ENCODE data around the gene SYNM. TPM values are rescaled to one million over a fixed set of nuclear protein-coding genes. Genes with fewer than 3 reads are reported as not detected.

The SYNM gene
- total RNA-seq, 1 experiment from 2014 or later: 1.9 TPM

- Histone ChIP-seq H3T11ph (ENCODE audit: low read length) (no peak overlapping the region), H3K23me2 (ENCODE audit: insufficient read length, low read depth, low read length, poor library complexity, severe bottlenecking) (no peaks in the 10 kb centered on the region), H2AFZ (ENCODE audit: low read length) (no peak overlapping the region), H2BK5ac (ENCODE audit: insufficient read length, low read length) (no peak overlapping the region), H3K56ac (ENCODE audit: insufficient read length, low read depth, low read length) (no peak overlapping the region), H3K4me1 (ENCODE audit: insufficient read depth, low read length) (peaks cover 2% of the 10 kb centered on the region; the same call in 1 of the 2 replicates), H3K79me1 (ENCODE audit: insufficient read depth, low read depth, low read length, poor library complexity, severe bottlenecking) (no peaks in the 10 kb centered on the region), H3K27me3 (ENCODE audit: insufficient read depth, low read length) (no peaks in the 10 kb centered on the region), H3K4ac (ENCODE audit: low read depth, low read length) (no peak overlapping the region), H4K8ac (replicated peaks; ENCODE audit: insufficient read length, low read depth, low read length) (no peak overlapping the region), H3K4me2 (ENCODE audit: insufficient read depth, insufficient read length, low read length) (peak overlapping the region; percentile 24), H3K79me2 (ENCODE audit: insufficient read depth, low read length) (no peaks in the 10 kb centered on the region), H3K9me3 (ENCODE audit: control insufficient read depth, low read depth, low read length) (no peaks in the 10 kb centered on the region), H2AK5ac (ENCODE audit: insufficient read length, low read length) (no peak overlapping the region), H4K20me1 (ENCODE audit: control insufficient read depth, insufficient read depth, insufficient read length) (no peaks in the 10 kb centered on the region), H3K18ac (ENCODE audit: insufficient read length, low read depth, low read length) (no peak overlapping the region), H2BK15ac (ENCODE audit: low read depth, low read length) (no peak overlapping the region), H2BK20ac (ENCODE audit: low read depth, low read length, poor library complexity, severe bottlenecking) (no peak overlapping the region), H2BK12ac (ENCODE audit: insufficient read length, low read depth, low read length) (no peak overlapping the region), H3K27ac (ENCODE audit: insufficient read length, low read depth, low read length) (peak overlapping the region; percentile 85), H4K91ac (ENCODE audit: insufficient read length, low read depth, low read length) (no peak overlapping the region), H3K9ac (ENCODE audit: extremely low read depth, insufficient read length, low read length) (no peak overlapping the region), H2BK120ac (ENCODE audit: low read depth, low read length, poor library complexity, severe bottlenecking) (no peak overlapping the region), H4K5ac (ENCODE audit: insufficient read length, low read depth, low read length) (no peak overlapping the region), H3K23ac (ENCODE audit: insufficient read length, low read depth, low read length) (no peak overlapping the region), H3K14ac (ENCODE audit: insufficient read depth, low read length) (no peak overlapping the region)
- Mint-ChIP-seq H3K4me3 (no peak overlapping the region), H3K27ac (peak overlapping the region in 1 of 3 experiments; percentile 43; a peak in 1 of 7 replicates), H3K9me3 (no peaks in the 10 kb centered on the region; a peak in 1 of 5 replicates), H3K4me1 (peaks cover 20 to 22% of the 10 kb centered on the region in 2 experiments), H3K27me3 (ENCODE audit: low read depth) (no peaks in the 10 kb centered on the region), H3K36me3 (ENCODE audit: insufficient read depth in 1 of 3, low read depth in 3 of 3) (peaks cover 8 to 23% (median 11%) of the 10 kb centered on the region in 3 experiments; a peak in 6 of 7 replicates)
- DNase-seq: peak; percentile 14
- no CpG with 5 or more reads among the region's 2 CpGs for WGBS (ENCODE audit: extremely low coverage, insufficient read length, low lambda C conversion rate)
- no peak for TF ChIP-seq CTCF (conservative IDR thresholded peaks at IDR 0.05)
Measured at GRCh38 chr15:99154271-99154670, 49.4 kb downstream of the SYNM start.

Data from H9 (cell line).